ENCODE results near the gene RPS19. TPM values are rescaled to one million over a fixed set of nuclear protein-coding genes. Genes with fewer than 3 reads are reported as not detected.

RPS19 gene
- total RNA-seq, 1 experiment from 2014 or later: 2,593 TPM

DNA sequence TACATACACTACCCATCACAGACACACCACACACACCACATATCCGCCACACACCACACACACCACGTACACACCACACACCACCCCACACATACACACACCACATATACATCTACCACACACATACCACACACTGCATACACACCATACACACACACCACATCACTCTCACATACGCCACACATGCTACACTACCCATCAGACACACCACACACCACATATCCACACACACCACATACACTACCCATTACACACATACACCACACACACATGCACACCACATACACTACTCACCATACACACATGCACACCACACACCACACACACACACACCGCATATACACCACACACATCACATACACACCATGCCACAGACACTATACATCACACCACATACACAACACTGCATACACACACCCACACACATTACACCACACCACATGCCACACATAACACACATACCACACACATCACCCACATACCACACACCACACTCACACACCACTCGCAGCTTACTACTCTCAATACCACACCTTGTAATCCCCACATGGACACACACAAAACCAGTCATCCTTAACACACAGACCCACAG lies 58.7 kb downstream of the RPS19 start:
- Histone ChIP-seq H3K9me3 (ENCODE audit: insufficient read depth, low read depth) (no peaks in the 10 kb centered on the region), H4K20me1 (ENCODE audit: insufficient read depth) (no peaks in the 10 kb centered on the region), H3F3A (ENCODE audit: insufficient read depth, low read depth) (peaks cover 20% of the 10 kb centered on the region; the same call in 1 of the 2 replicates), H3K27me3 (ENCODE audit: insufficient read depth, low read depth) (peaks cover 44% of the 10 kb centered on the region), H3K4me3 (no peak overlapping the region), H3K79me2 (ENCODE audit: low read depth) (no peaks in the 10 kb centered on the region), H3K36me3 (ENCODE audit: low read depth) (no peaks in the 10 kb centered on the region), H3K9me2 (ENCODE audit: insufficient read depth) (no peaks in the 10 kb centered on the region), H3K4me2 (no peak overlapping the region), H2AFZ (no peak overlapping the region), H3K27ac (no peak overlapping the region), H3K4me1 (replicated peaks; ENCODE audit: insufficient read depth) (no peaks in the 10 kb centered on the region)
- BruUV-seq (replicated peaks): no TSS peak
- no peak for TF ChIP-seq EZH2 (IDR thresholded peaks at IDR 0.05; ENCODE audit: low read depth)
- TF ChIP-seq, protein P1, sequence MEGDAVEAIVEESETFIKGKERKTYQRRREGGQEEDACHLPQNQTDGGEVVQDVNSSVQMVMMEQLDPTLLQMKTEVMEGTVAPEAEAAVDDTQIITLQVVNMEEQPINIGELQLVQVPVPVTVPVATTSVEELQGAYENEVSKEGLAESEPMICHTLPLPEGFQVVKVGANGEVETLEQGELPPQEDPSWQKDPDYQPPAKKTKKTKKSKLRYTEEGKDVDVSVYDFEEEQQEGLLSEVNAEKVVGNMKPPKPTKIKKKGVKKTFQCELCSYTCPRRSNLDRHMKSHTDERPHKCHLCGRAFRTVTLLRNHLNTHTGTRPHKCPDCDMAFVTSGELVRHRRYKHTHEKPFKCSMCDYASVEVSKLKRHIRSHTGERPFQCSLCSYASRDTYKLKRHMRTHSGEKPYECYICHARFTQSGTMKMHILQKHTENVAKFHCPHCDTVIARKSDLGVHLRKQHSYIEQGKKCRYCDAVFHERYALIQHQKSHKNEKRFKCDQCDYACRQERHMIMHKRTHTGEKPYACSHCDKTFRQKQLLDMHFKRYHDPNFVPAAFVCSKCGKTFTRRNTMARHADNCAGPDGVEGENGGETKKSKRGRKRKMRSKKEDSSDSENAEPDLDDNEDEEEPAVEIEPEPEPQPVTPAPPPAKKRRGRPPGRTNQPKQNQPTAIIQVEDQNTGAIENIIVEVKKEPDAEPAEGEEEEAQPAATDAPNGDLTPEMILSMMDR (conservative IDR thresholded peaks at IDR 0.05): no peak
- CTCF ChIA-PET: no interaction called here
- DNase-seq: no peak
- intact Hi-C loops (cut with micrococcal nuclease; ENCODE audit: unreplicated experiment): no loop called here
- POLR2A ChIA-PET (ENCODE audit: unreplicated experiment): no interaction called here

DNA sequence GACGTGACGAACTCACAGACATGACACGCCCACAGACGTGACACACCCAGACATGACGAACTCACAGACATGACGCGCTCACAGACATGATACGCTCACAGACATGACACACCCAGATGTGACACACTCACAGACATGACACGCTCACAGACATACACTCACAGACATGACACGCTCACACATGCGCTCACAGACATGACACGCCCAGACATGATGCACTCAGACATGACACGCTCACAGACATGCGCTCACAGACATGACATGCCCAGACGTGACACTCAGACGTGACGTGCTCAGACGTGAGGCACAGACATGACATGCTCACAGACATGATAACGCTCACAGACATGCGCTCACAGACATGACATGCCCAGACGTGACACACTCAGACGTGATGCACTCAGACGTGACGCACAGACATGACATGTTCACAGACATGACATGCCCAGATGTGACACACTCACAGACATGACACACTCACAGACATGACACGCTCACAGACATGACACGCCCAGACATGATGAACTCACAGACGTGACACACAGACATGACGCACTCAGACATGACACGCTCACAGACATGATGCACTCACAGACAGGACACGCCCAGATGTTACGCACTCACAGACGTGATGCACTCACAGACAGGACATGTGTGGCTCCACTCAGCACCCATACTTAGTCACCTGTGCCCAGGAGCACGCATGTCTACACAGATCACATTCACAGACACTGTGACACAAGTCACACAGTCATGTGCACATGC lies 60.1 kb downstream of the RPS19 start:
- H3K27me3 ChIP-seq (ENCODE audit: insufficient read depth, low read depth): peaks cover 49% of the 10 kb centered on the region

DNA sequence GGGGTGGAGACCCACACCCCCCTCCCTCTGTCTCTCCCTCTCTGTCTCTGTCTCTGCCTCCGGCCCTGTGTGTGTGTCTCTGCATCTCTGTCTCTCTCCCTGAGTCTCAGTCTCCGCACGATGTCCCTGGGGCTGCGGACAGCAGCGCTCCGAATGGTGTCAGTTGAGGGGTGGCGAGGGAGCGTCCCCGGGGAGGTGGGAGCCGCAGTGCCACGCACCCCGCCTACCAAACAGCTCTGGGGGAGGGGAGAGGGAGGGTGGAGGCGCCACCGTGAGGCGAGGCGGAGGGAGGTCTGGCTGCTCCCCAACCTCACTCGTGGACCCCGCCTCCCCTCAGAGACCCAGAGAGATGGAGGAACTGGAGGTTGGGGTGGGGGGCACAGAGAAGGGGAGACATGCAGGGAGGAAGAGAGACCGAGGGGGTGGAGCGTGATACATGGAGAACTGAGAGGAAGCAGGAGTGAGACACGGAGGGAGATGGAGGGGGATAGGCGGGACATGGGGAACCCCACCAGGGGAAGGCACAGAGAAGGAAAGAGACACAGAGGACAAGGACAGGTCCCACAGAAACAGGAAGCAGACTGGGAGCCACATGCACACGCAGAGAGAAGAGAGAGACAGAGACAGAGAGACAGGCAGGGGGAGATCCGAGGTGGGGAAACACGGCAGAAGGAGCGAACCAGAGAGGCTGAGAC lies 61.0 kb downstream of the RPS19 start:
- ChIA-PET CTCF (no interaction called here), POLR2A (ENCODE audit: unreplicated experiment) (no interaction called here)

More for the DNA sequence above, 60.1 kb downstream of the RPS19 start:
- ChIA-PET POLR2A (ENCODE audit: unreplicated experiment) (interaction anchor here (0.6 kb wide), 1 partner anchor 45 kb away, joined by 11 read pairs; no protein-coding TSS in a partner anchor), CTCF (no interaction called here)
- Histone ChIP-seq H3K4me3 (no peak overlapping the region), H3F3A (ENCODE audit: insufficient read depth, low read depth) (peaks cover 29% of the 10 kb centered on the region; the same call in 1 of the 2 replicates), H3K79me2 (ENCODE audit: low read depth) (no peaks in the 10 kb centered on the region), H4K20me1 (ENCODE audit: insufficient read depth) (no peaks in the 10 kb centered on the region), H3K4me2 (no peak overlapping the region), H3K9me2 (ENCODE audit: insufficient read depth) (no peaks in the 10 kb centered on the region), H3K27ac (no peak overlapping the region), H3K36me3 (ENCODE audit: low read depth) (no peaks in the 10 kb centered on the region), H2AFZ (no peak overlapping the region), H3K9me3 (ENCODE audit: insufficient read depth, low read depth) (no peaks in the 10 kb centered on the region), H3K4me1 (replicated peaks; ENCODE audit: insufficient read depth) (no peaks in the 10 kb centered on the region)
- no peak for DNase-seq
- no TSS peak for BruUV-seq (replicated peaks)
- intact Hi-C loops (cut with micrococcal nuclease; ENCODE audit: unreplicated experiment): no loop called here
- TF ChIP-seq, protein P1 (conservative IDR thresholded peaks at IDR 0.05): no peak
- TF ChIP-seq EZH2 (IDR thresholded peaks at IDR 0.05; ENCODE audit: low read depth): no peak

More for the DNA sequence above, 61.0 kb downstream of the RPS19 start:
- Histone ChIP-seq H3K79me2 (ENCODE audit: low read depth) (no peaks in the 10 kb centered on the region), H3K4me1 (replicated peaks; ENCODE audit: insufficient read depth) (no peaks in the 10 kb centered on the region), H3K9me3 (ENCODE audit: insufficient read depth, low read depth) (no peaks in the 10 kb centered on the region), H3F3A (ENCODE audit: insufficient read depth, low read depth) (peaks cover 31% of the 10 kb centered on the region; the same call in 1 of the 2 replicates), H3K36me3 (ENCODE audit: low read depth) (no peaks in the 10 kb centered on the region), H4K20me1 (ENCODE audit: insufficient read depth) (no peaks in the 10 kb centered on the region), H3K27me3 (ENCODE audit: insufficient read depth, low read depth) (peaks cover 54% of the 10 kb centered on the region), H3K27ac (no peak overlapping the region), H3K4me2 (no peak overlapping the region), H3K4me3 (no peak overlapping the region), H2AFZ (no peak overlapping the region), H3K9me2 (ENCODE audit: insufficient read depth) (no peaks in the 10 kb centered on the region)
- BruUV-seq (replicated peaks): no TSS peak
- no peak for DNase-seq
- TF ChIP-seq, protein P1 (conservative IDR thresholded peaks at IDR 0.05): no peak
- TF ChIP-seq EZH2 (IDR thresholded peaks at IDR 0.05; ENCODE audit: low read depth): no peak
- intact Hi-C loops (cut with micrococcal nuclease; ENCODE audit: unreplicated experiment): no loop called here

Measured in PC-9 (cell line).